Measurements from ENCODE around the gene ABCA5. TPM values are rescaled to one million over a fixed set of nuclear protein-coding genes. Genes with fewer than 3 reads are reported as not detected.

ABCA5 gene
- total RNA-seq, 1 experiment from 2014 or later = 4.5 TPM

DNA sequence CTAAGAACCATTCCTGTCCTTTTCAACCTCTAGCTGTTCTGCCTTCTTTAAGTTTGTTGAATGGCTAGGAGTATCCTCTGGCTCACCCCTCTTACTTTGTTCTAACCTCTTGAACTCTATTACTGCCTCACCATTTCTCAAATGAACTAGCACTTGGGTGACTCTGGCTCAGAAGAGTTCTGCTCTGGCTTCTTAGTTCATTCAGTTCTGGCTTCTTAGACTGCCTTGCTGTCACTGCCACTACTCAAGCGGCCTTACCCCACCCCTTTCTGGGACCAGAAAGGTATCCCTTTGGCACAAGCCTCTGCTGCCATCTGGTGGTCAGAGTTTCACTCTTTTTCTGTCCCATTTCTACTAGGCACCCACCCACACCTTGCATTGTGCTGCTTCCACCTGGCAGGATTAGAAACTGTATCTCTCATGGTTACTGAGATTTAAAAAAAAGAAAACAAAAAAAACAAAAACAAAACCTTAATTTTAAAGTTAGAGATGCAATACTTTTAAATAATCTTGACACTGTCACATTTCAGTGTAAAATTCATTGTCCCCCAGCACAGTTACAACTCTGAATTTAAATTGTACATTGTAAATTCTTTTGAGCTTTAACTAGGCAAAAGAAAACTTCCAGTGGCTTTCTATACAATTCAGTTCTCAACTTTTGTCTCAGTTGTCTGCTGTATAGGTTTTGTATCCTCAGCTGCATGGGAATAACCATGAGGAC lies 91.4 kb downstream of the ABCA5 start:
- no peak overlapping the region for H3K14ac ChIP-seq (ENCODE audit: insufficient read depth, low read length)
- H2BK5ac ChIP-seq (ENCODE audit: insufficient read length, low read length) = no peak overlapping the region
- no peak overlapping the region for H3K27ac ChIP-seq (ENCODE audit: insufficient read length, low read depth, low read length)

More for the DNA sequence above, 91.4 kb downstream of the ABCA5 start:
- Histone ChIP-seq H2BK120ac (ENCODE audit: low read depth, low read length, poor library complexity, severe bottlenecking) (no peak overlapping the region), H3K9ac (ENCODE audit: extremely low read depth, insufficient read length, low read length) (no peak overlapping the region), H3T11ph (ENCODE audit: low read length) (no peak overlapping the region), H3K4me1 (ENCODE audit: insufficient read depth, low read length) (no peaks in the 10 kb centered on the region), H3K23me2 (ENCODE audit: insufficient read length, low read depth, low read length, poor library complexity, severe bottlenecking) (no peaks in the 10 kb centered on the region), H3K4me2 (ENCODE audit: insufficient read depth, insufficient read length, low read length) (no peak overlapping the region), H2AK5ac (ENCODE audit: insufficient read length, low read length) (no peak overlapping the region), H4K20me1 (ENCODE audit: control insufficient read depth, insufficient read depth, insufficient read length) (no peaks in the 10 kb centered on the region), H4K5ac (ENCODE audit: insufficient read length, low read depth, low read length) (no peak overlapping the region), H2AFZ (ENCODE audit: low read length) (no peak overlapping the region), H4K91ac (ENCODE audit: insufficient read length, low read depth, low read length) (no peak overlapping the region), H3K4ac (ENCODE audit: low read depth, low read length) (no peak overlapping the region), H3K23ac (ENCODE audit: insufficient read length, low read depth, low read length) (no peak overlapping the region), H2BK12ac (ENCODE audit: insufficient read length, low read depth, low read length) (no peak overlapping the region), H3K56ac (ENCODE audit: insufficient read length, low read depth, low read length) (no peak overlapping the region), H2BK15ac (ENCODE audit: low read depth, low read length) (no peak overlapping the region), H3K79me1 (ENCODE audit: insufficient read depth, low read depth, low read length, poor library complexity, severe bottlenecking) (no peaks in the 10 kb centered on the region), H4K8ac (replicated peaks; ENCODE audit: insufficient read length, low read depth, low read length) (no peak overlapping the region), H3K18ac (ENCODE audit: insufficient read length, low read depth, low read length) (no peak overlapping the region), H3K79me2 (ENCODE audit: insufficient read depth, low read length) (no peaks in the 10 kb centered on the region), H3K9me3 (ENCODE audit: control insufficient read depth, low read depth, low read length) (no peaks in the 10 kb centered on the region), H2BK20ac (ENCODE audit: low read depth, low read length, poor library complexity, severe bottlenecking) (no peak overlapping the region), H3K27me3 (ENCODE audit: insufficient read depth, low read length) (no peaks in the 10 kb centered on the region)
- H3K4me3 Mint-ChIP-seq = no peak overlapping the region
- peak; percentile 91 for TF ChIP-seq CTCF (conservative IDR thresholded peaks at IDR 0.05)
- peaks cover 0 to 2% of the 10 kb centered on the region in 2 experiments; a peak in 2 of 4 replicates for H3K4me1 Mint-ChIP-seq
- DNase-seq = peak; percentile 93
- peaks cover 0 to 7% (median 0%) of the 10 kb centered on the region in 3 experiments; a peak in 1 of 7 replicates for H3K36me3 Mint-ChIP-seq (ENCODE audit: insufficient read depth in 1 of 3, low read depth in 3 of 3)
- no peaks in the 10 kb centered on the region for H3K27me3 Mint-ChIP-seq (ENCODE audit: low read depth)
- no CpG with 5 or more reads among the region's 1 CpG for WGBS (ENCODE audit: extremely low coverage, insufficient read length, low lambda C conversion rate)
- H3K9me3 Mint-ChIP-seq = peaks cover 4% of the 10 kb centered on the region in 2 experiments; a peak in 4 of 5 replicates
- H3K27ac Mint-ChIP-seq = no peak overlapping the region

All from H9 (cell line).